Motor neuron (in vitro differentiated cells): ENCODE results near the gene EIF3A. TPM values are rescaled to one million over a fixed set of nuclear protein-coding genes. Genes with fewer than 3 reads are reported as not detected.

ENCODE experiments used
- total RNA-seq, 8 experiments: library from RNA; unstranded; fragments of 300-600 nt; gene quantifications; 2 replicates each; pipeline versions ENCODE4 v1.2.3 to v1.2.4, GENCODE V29; 2022

The EIF3A gene
- total RNA-seq, 8 experiments from 2014 or later = 75.7 to 184 (median 113) TPM

Other genes starting within 250 kb of the EIF3A start
- gene NANOS1, start 51.1 kb downstream of the EIF3A start, total RNA-seq = 10 to 100 TPM in 1 of 8 experiments, 1 to 10 TPM in 7; 1.1 to 26.4 (median 6.7) TPM
- 10 to 100 TPM; 29.1 to 51.2 (median 39.8) TPM for gene DENND10, start 23.3 kb upstream of the EIF3A start, total RNA-seq
- 10 to 100 TPM; 10.9 to 57.0 (median 21.8) TPM for gene SFXN4, start 84.9 kb upstream of the EIF3A start, total RNA-seq
- gene PRDX3, start 98.0 kb upstream of the EIF3A start, total RNA-seq = 100 to 1,000 TPM in 5 of 8 experiments, 10 to 100 TPM in 3; 78.5 to 191 (median 129) TPM
- gene GRK5, start 126.8 kb upstream of the EIF3A start, total RNA-seq = 10 to 100 TPM in 5 of 8 experiments, 1 to 10 TPM in 3; 4.0 to 27.2 (median 11.1) TPM